Hematopoietic multipotent progenitor cell (in vitro differentiated cells): ENCODE results near the gene ATG7. TPM values are rescaled to one million over a fixed set of nuclear protein-coding genes. Genes with fewer than 3 reads are reported as not detected.

Experiments used
- DNase-seq, 3 donors: peaks; one replicate each; pipeline ENCODE4 v3.0.0-alpha.2; 2011 to 2015; ENCODE audit warnings: low read depth in 2 of 3, low spot score in 2 of 3
- total RNA-seq: library from RNA; depleted of rRNA; stranded (reverse); fragments of >200 nt; gene quantifications from one replicate; pipeline ENCODE4 v1.2.3, GENCODE V29; 2012

Gene ATG7
- total RNA-seq, 1 donor = 33.9 TPM

DNA sequence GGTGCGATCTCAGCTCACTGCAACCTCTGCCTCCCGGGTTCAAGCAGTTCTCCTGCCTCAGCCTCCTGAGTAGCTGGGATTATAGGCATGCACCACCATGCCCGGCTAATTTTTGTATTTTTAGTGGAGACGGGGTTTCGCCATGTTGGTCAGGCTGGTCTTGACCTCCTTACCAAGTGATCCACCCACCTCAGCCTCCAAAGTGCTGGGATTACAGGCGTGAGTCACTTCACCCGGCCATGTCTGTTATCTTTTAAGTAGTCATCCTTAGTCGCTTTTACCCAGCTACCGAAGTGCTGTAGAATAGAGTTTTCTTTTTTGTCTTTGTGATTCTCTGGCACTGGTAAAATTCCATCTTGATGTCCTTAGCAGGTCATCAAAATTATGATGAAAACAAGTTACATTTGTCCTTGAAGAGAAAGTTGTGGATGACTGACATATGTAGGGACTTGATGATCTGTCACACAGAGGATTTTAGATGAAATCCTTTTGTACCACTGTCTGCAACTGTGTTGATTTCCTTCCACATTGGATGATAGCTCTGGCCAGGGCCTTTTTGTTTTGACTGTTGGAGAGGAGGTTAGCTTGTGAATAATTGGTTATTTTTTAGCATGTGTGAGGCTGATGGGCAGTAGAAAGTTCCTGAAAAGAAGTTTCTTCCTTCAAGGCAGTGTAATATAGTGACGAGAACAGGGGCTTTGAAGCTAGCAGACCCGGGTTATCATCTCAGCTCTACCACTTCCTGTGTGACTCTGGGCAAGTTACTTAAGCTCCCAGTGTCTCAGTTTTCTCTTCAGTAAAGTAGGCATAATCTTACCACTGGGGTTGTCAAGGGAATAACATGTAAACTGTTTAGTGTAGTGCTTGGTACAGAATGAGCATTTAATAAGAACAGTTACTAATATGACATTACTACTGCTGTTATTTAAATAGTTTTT is 18.8 kb downstream of the ATG7 start:
- DNase-seq = no peak

DNA sequence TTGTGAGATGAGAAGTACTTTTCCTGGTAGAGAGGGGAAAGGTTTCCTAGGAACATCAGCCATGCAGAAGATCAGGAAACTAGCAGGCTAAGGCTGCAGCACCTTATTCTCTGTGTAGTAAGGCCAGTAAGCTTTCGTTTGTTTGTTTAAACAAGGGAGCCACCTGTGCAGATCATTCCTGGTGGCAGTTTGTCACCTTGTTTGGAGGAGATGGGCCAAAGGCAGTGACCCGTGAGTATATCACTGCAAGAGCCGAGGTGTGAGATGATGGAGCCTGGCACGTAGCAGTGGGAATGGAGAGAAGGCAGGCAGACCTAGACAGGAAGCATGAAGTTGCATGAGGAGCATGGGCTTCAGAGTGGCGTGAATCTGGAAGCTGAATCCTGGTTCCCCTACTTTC is 19.6 kb downstream of the ATG7 start:
- no peak for DNase-seq

DNA sequence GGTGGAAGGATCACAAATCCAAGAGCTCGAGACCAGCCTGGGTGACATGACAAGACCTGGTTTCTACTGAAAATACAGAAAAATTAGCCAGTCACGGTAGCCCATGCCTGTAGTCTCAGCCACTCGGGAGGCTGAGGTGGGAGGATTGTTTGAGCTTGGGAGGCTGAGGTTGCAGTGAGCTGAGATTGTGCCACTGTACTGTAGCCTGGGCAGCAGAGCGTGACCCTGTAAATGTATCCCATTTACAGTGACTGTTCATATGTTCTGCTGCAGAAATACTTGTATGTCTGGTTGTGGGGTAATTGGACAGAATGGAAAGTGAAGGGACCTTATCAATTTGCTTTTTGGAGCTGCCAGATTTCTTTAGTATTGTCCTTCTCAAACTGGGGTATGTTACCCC is 24.9 kb downstream of the ATG7 start:
- DNase-seq = no peak

DNA sequence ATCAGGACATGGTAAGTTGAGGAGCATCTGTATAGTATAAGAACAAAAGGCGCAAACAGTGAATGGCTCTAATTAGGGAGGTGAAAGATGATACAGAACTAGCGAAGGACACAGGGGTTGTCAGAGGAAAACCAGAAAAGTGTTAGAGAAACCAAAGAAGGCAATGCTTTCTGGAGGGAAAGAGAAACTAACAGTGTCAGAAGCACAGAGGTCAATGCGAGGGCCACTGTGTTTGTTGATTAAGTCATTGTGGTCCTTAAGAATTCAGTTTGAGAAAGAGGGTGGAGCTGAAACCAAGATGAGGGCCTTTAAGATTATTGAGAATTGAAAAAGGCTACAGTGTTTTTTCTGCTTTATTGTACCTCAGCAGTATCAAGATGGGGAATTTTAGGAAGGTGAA is 28.8 kb downstream of the ATG7 start:
- no peak for DNase-seq

- no peak for DNase-seq
Measured at GRCh38 chr3:11302444-11302843, 30.2 kb downstream of the ATG7 start.

- peak in 1 of 3 donors; percentile 44 for DNase-seq
Measured at GRCh38 chr3:11304175-11304574, 32.0 kb downstream of the ATG7 start.

DNA sequence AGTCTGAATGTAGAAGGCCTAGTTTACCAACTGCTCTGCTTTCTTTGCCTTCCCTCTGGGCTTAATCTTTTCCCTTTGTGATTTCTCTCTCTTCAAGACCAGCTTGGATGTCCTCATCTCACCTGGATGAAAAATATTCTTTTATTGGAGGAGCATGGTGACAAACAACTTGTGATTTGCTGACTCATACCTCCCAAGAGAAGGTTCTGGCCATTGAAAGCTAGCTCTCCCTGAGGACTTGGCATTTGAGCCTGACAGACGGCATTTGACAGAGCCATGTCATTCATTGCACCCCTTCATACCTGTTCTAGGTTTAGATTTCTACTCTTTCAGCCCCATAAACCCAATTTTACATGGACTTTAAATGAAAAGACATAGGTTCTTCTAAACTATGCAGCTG is 33.3 kb downstream of the ATG7 start:
- DNase-seq = no peak

DNA sequence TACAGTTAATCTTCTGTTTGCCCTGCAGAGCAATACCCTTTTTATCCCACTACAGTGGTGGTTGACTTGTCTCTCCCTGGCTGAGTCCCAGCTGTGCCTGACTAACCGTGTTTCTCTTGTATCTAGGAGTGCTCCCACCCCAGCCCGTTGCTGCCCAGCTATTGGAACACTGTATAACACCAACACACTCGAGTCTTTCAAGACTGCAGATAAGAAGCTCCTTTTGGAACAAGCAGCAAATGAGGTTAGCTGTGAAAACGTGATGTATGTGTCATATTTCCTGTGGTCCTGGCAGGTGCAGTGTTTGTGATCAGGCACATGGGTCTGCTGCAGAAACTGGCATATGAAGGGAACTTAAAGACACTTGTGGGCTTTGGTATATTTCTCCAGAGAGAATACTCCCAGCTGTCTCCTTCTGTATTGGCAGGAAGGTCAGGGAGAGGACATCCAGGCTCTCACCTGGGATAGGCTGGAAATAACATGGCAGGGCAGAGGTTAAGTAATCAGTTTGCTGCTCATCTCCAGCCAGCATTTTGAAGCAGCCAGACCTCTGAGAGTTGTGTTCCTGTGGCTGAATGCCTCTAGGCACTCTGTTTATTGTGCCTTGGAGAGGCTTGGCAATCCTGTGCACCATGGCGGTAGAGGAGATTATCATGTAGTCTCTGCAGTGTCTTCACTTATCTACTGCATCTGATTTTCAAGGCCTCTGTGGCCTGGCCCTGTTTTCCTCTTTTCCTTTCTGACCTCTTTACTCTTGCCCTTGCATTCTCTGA is 34.8 kb downstream of the ATG7 start:
- peak in 2 of 3 donors; percentile 18 to 67 for DNase-seq

GRCh38 chr3:11307830-11308432 is 35.7 kb downstream of the ATG7 start:
- peak in 1 of 3 donors; percentile 77 for DNase-seq

- DNase-seq = no peak
Measured at GRCh38 chr3:11310258-11310657, 38.1 kb downstream of the ATG7 start.

GRCh38 chr3:11312166-11312565 is 40.0 kb downstream of the ATG7 start:
- DNase-seq = no peak

- DNase-seq = no peak
Measured at GRCh38 chr3:11317300-11317699, 45.1 kb downstream of the ATG7 start.

- DNase-seq = no peak
Measured at GRCh38 chr3:11322931-11323330, 50.7 kb downstream of the ATG7 start.

DNA sequence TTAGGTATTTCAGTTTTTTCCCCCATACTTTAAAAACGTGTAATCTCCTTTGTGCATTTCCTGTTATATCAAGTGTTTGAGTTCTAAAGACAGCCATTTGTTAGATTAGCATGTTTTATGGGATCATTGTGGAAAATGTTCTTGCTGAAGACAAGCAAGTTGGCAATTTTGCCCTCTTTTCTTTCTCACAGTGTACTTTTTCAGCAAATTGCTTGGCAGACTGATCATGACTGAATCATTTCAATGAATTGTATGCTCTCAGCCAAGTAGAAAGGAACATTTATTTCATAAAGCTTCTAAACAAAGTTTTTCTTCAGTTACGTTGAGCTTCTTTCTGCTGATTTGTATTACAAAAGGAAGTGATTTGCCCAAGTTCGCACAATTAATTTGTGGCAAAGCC is 51.6 kb downstream of the ATG7 start:
- DNase-seq = no peak

DNA sequence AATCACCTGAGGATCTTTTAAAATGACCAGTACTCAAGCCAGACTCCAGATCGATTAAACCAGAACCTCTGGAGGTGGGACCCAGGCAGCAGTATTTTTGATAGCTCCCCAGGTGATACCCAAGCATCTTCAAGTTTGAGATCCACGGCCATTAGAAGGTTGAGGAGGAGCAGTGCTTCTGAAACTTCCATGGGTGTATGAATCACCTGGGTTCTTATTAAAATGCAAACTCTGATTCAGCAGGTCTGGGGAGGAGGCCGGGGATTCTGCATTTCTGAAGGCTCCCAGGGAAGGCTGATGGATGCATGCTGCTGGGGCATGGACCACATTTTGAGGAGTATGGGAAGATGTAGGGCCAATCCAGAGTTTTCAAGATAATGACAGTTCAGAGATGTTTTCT is 55.4 kb downstream of the ATG7 start:
- no peak for DNase-seq

GRCh38 chr3:11328196-11328945 is 56.2 kb downstream of the ATG7 start:
- no peak for DNase-seq

DNA sequence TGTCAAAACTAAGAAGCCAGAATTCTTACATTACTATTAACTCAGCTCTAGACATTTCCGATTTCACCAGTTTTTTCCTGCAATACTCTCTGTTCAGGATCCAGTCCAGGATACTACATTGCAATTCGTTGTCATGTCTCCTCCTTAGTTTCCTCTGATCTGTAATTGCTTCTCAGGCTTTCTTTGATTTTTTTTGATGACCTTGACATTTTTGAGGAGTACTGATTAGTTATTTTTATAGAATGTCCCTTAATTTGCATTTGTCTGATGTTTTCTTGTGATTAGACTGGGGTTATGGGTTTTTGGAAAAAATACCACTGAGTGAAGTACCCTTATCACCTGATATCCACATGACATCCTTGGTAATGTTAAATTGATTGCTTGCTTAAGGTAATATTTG is 57.6 kb downstream of the ATG7 start:
- DNase-seq = no peak

- peak in 1 of 3 donors; percentile 17 for DNase-seq
Measured at GRCh38 chr3:11331101-11331500, 58.9 kb downstream of the ATG7 start.

DNA sequence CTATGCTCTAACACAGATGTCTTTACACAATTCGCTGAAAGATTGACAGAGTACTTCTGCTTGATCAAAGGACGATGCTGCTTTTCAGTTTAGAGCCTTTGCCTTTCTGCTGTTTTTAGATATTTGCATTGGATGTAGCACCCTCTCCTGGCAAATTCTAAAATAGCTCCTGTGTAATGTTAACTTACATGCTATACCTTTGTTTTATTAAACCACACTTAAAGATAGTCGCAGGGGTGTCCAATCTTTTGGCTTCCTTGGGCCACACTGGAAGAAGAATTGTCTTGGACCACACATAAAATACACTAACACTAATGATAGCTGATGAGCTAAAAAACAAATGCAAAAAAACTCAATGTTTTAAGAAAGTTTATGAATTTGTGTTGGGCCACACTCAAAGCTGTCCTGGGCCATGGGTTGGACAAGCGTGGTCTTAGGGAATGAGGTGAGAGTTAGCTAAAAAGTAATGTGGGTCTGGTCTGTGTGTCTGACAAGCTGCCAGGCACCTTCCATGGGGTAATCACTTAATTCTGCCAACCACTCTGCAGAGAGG is 62.9 kb downstream of the ATG7 start:
- DNase-seq = peak in 2 of 3 donors; percentile 51 to 78

DNA sequence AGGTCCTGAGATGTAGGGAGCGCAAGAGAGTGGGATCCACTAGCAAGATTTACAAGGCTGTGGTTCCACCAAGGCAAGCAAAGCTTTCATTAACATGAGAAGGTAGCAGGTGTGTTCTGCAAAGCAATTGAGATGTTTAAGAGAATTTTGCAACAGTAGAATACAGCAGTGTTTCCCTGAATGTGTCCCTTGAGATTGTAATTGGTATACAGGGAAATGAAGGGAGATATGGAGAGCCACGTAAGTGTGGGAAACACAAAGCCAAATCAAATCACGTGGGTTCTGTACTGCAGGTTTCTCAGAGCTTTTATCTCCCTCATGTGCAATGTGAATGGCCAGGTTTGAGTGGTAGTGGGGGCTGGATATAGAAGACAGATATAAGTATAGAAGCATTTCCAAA is 67.3 kb downstream of the ATG7 start:
- no peak for DNase-seq
